Measurements from ENCODE around the gene KLHL12.
A peak's percentile ranks its signal among the peaks of the same experiment; 100 is the strongest.

The KLHL12 gene

GRCh38 chr1:202967684-202968281 is 40.7 kb upstream of the KLHL12 start:
- peak overlapping the region; percentile 58 for H3K4me3 ChIP-seq (ENCODE audit: low read depth, low read length)
- TF ChIP-seq CTCF (IDR thresholded peaks at IDR 0.05; ENCODE audit: borderline replicate concordance, insufficient read depth, low read depth, low read length): no peak

- no peak for TF ChIP-seq CTCF (IDR thresholded peaks at IDR 0.05; ENCODE audit: borderline replicate concordance, insufficient read depth, low read depth, low read length)
- peak overlapping the region; percentile 95 for H3K4me3 ChIP-seq (ENCODE audit: low read depth, low read length)
These were observed 39.2 kb upstream of the KLHL12 start for GRCh38 chr1:202966006-202966898.

- H3K4me3 ChIP-seq (ENCODE audit: low read depth, low read length): no peak overlapping the region
- no peak for TF ChIP-seq CTCF (IDR thresholded peaks at IDR 0.05; ENCODE audit: borderline replicate concordance, insufficient read depth, low read depth, low read length)
These were observed 38.4 kb upstream of the KLHL12 start for GRCh38 chr1:202965422-202965821.

- no peak for TF ChIP-seq CTCF (IDR thresholded peaks at IDR 0.05; ENCODE audit: borderline replicate concordance, insufficient read depth, low read depth, low read length)
- no peak overlapping the region for H3K4me3 ChIP-seq (ENCODE audit: low read depth, low read length)
These were observed 37.9 kb upstream of the KLHL12 start for GRCh38 chr1:202964791-202965410.

- TF ChIP-seq CTCF (IDR thresholded peaks at IDR 0.05; ENCODE audit: borderline replicate concordance, insufficient read depth, low read depth, low read length): no peak
- H3K4me3 ChIP-seq (ENCODE audit: low read depth, low read length): no peak overlapping the region
These were observed 34.3 kb upstream of the KLHL12 start for GRCh38 chr1:202961220-202961880.

GRCh38 chr1:202959276-202959620 is 32.2 kb upstream of the KLHL12 start:
- TF ChIP-seq CTCF (IDR thresholded peaks at IDR 0.05; ENCODE audit: borderline replicate concordance, insufficient read depth, low read depth, low read length): no peak
- no peak overlapping the region for H3K4me3 ChIP-seq (ENCODE audit: low read depth, low read length)
